Measurements from ENCODE around the gene SPHK2. TPM values are rescaled to one million over a fixed set of nuclear protein-coding genes. Genes with fewer than 3 reads are reported as not detected.

The SPHK2 gene
- total RNA-seq, 1 experiment from 2014 or later = 19.9 TPM

- CTCF ChIA-PET = no interaction called here
- BruUV-seq (replicated peaks) = no TSS peak
- H3K4me2 ChIP-seq (ENCODE audit: low read length) = peak overlapping the region; percentile 93
- H3K9me3 ChIP-seq (ENCODE audit: control insufficient read depth in 1 of 2, insufficient read depth in 1 of 2, low read depth in 1 of 2, low read length in 2 of 2) = no peaks in the 10 kb centered on the region
- H3K4me3 ChIP-seq (replicated peaks in 1 of 2; ENCODE audit: low read depth in 1 of 2, low read length in 2 of 2) = peak overlapping the region; percentile 49 to 83
- H3K4me1 ChIP-seq (ENCODE audit: control insufficient read depth in 1 of 2, insufficient read depth in 2 of 2, low read length in 2 of 2) = peaks cover 29 to 71% of the 10 kb centered on the region in 2 experiments
- intact Hi-C loops (cut with micrococcal nuclease) = no loop called here
- RAD21 ChIA-PET (ENCODE audit: low non-redundant PET in 1 of 2, low total read pairs in 2 of 2, uncharacterized antibody in 2 of 2, unreplicated experiment in 2 of 2) = no interaction called here
- no peak overlapping the region for H2AFZ ChIP-seq (ENCODE audit: low read depth, low read length, poor library complexity, severe bottlenecking)
- POLR2A ChIA-PET = interaction anchor here (1.0 to 2.3 kb wide), 3 partner anchors 10 to 19 kb away, joined by 3 to 16 read pairs (median 12); partner anchors contain the start of genes CA11, RPL18 and SPHK2
- peaks cover 18% of the 10 kb centered on the region for H3K79me2 ChIP-seq (ENCODE audit: insufficient read depth, low read length)
- DNase-seq (ENCODE audit: low read depth, low spot score) = no peak
- H4K20me1 ChIP-seq (ENCODE audit: insufficient read depth) = no peaks in the 10 kb centered on the region
- H3K9ac ChIP-seq (ENCODE audit: low read length) = peak overlapping the region; percentile 96
- H3K27ac ChIP-seq (ENCODE audit: low read depth, low read length) = peak overlapping the region; percentile 95
- ATAC-seq = no peak
- no peaks in the 10 kb centered on the region for H3K9me2 ChIP-seq (ENCODE audit: insufficient read depth)
- TF ChIP-seq SP1 (IDR thresholded peaks at IDR 0.05; ENCODE audit: low read depth) (no peak), ELF1 (IDR thresholded peaks at IDR 0.05; ENCODE audit: borderline replicate concordance, low read depth) (no peak), CBX3 (IDR thresholded peaks at IDR 0.05; ENCODE audit: low read depth) (no peak), POLR2AphosphoS5 (IDR thresholded peaks at IDR 0.05; ENCODE audit: low read depth, low read length) (no peak), ATF3 (IDR thresholded peaks at IDR 0.05) (no peak), CEBPB (IDR thresholded peaks at IDR 0.05; ENCODE audit: low read depth) (no peak), EGR1 (IDR thresholded peaks at IDR 0.05; ENCODE audit: low read depth) (no peak), RAD21 (IDR thresholded peaks at IDR 0.05; ENCODE audit: low read depth) (no peak), ZFX (IDR thresholded peaks at IDR 0.05) (no peak), YY1 (IDR thresholded peaks at IDR 0.05; ENCODE audit: extremely low read depth, insufficient replicate concordance, low read depth, low read length) (no peak), JUND (IDR thresholded peaks at IDR 0.05) (no peak)
- TF ChIP-seq, protein P1, sequence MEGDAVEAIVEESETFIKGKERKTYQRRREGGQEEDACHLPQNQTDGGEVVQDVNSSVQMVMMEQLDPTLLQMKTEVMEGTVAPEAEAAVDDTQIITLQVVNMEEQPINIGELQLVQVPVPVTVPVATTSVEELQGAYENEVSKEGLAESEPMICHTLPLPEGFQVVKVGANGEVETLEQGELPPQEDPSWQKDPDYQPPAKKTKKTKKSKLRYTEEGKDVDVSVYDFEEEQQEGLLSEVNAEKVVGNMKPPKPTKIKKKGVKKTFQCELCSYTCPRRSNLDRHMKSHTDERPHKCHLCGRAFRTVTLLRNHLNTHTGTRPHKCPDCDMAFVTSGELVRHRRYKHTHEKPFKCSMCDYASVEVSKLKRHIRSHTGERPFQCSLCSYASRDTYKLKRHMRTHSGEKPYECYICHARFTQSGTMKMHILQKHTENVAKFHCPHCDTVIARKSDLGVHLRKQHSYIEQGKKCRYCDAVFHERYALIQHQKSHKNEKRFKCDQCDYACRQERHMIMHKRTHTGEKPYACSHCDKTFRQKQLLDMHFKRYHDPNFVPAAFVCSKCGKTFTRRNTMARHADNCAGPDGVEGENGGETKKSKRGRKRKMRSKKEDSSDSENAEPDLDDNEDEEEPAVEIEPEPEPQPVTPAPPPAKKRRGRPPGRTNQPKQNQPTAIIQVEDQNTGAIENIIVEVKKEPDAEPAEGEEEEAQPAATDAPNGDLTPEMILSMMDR (IDR thresholded peaks at IDR 0.05 in 2 of 3, conservative IDR thresholded peaks at IDR 0.05 in 1 of 3; ENCODE audit: borderline replicate concordance in 1 of 3, insufficient read depth in 1 of 3, low read depth in 2 of 3, low read length in 2 of 3) = no peak
- H3K27me3 ChIP-seq (ENCODE audit: insufficient read depth, low read length) = no peaks in the 10 kb centered on the region
- peaks cover 2 to 6% of the 10 kb centered on the region in 2 experiments; a peak in 1 of 4 replicates for H3K36me3 ChIP-seq (ENCODE audit: control insufficient read depth in 1 of 2, insufficient read depth in 2 of 2, low read length in 2 of 2)
Observed at GRCh38 chr19:48635966-48636858, 16.9 kb downstream of the SPHK2 start.
